Measurements from ENCODE around the gene PRKN. TPM values are rescaled to one million over a fixed set of nuclear protein-coding genes. Genes with fewer than 3 reads are reported as not detected.

PRKN gene
- total and polyA plus RNA-seq, 2 experiments from 2014 or later = 0.10 to 0.84 TPM

DNA sequence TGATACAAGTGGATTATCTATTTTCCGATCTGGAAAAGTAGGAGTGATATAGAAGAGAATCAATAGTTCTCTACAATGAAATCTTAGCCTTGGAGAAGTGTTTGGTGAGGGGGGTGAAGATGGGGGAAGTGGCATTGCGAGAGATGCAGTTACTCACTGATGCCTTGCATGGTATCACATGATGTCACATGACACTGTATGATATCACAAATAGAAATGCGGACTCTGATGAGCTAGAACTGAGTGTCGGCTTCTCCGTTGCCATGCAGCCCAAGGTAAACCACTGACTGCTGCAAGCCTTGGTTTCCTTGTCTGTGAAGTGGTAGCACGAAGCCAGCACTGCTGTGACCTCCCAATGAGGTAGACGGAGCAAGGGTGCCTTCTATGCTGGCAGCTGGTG lies 1050.4 kb downstream of the PRKN start:
- H3K27ac Mint-ChIP-seq = no peak overlapping the region
- DNase-seq (ENCODE audit: low spot score) (no peak), ATAC-seq (no peak)
- Histone ChIP-seq H3K79me2 (replicated peaks; ENCODE audit: insufficient read depth) (no peaks in the 10 kb centered on the region), H3K9me2 (ENCODE audit: insufficient read depth) (no peaks in the 10 kb centered on the region), H3K36me3 (ENCODE audit: insufficient read depth) (no peaks in the 10 kb centered on the region), H2AFZ (no peak overlapping the region), H3K4me3 (no peak overlapping the region), H3F3A (replicated peaks; ENCODE audit: low read depth) (no peaks in the 10 kb centered on the region), H3K27me3 (ENCODE audit: insufficient read depth) (no peaks in the 10 kb centered on the region), H3K27ac (ENCODE audit: low read depth) (no peak overlapping the region), H3K4me1 (ENCODE audit: insufficient read depth) (no peaks in the 10 kb centered on the region), H3K4me2 (no peak overlapping the region), H4K20me1 (replicated peaks; ENCODE audit: insufficient read depth) (no peaks in the 10 kb centered on the region)
- no peaks in the 10 kb centered on the region for H3K36me3 Mint-ChIP-seq (ENCODE audit: low read depth)
- H3K4me3 Mint-ChIP-seq = no peak overlapping the region
- TF ChIP-seq POLR2AphosphoS5 (IDR thresholded peaks at IDR 0.05; ENCODE audit: low read depth) (no peak), CREB1 (CRISPR knock-in tag; IDR thresholded peaks at IDR 0.05; ENCODE audit: low read depth) (no peak), EZH2 (IDR thresholded peaks at IDR 0.05; ENCODE audit: low read depth, unreplicated experiment) (no peak), EZH2phosphoT487 (IDR thresholded peaks at IDR 0.05; ENCODE audit: unreplicated experiment) (no peak), NANOG (IDR thresholded peaks at IDR 0.05; ENCODE audit: borderline replicate concordance) (no peak), STAT1 (IDR thresholded peaks at IDR 0.05; ENCODE audit: unreplicated experiment) (no peak), ZNF114 (CRISPR knock-in tag; IDR thresholded peaks at IDR 0.05) (no peak), JUNB (IDR thresholded peaks at IDR 0.05; ENCODE audit: unreplicated experiment) (no peak), ZNF331 (CRISPR knock-in tag; IDR thresholded peaks at IDR 0.05; ENCODE audit: low read depth) (no peak)
- TF ChIP-seq, protein P1, sequence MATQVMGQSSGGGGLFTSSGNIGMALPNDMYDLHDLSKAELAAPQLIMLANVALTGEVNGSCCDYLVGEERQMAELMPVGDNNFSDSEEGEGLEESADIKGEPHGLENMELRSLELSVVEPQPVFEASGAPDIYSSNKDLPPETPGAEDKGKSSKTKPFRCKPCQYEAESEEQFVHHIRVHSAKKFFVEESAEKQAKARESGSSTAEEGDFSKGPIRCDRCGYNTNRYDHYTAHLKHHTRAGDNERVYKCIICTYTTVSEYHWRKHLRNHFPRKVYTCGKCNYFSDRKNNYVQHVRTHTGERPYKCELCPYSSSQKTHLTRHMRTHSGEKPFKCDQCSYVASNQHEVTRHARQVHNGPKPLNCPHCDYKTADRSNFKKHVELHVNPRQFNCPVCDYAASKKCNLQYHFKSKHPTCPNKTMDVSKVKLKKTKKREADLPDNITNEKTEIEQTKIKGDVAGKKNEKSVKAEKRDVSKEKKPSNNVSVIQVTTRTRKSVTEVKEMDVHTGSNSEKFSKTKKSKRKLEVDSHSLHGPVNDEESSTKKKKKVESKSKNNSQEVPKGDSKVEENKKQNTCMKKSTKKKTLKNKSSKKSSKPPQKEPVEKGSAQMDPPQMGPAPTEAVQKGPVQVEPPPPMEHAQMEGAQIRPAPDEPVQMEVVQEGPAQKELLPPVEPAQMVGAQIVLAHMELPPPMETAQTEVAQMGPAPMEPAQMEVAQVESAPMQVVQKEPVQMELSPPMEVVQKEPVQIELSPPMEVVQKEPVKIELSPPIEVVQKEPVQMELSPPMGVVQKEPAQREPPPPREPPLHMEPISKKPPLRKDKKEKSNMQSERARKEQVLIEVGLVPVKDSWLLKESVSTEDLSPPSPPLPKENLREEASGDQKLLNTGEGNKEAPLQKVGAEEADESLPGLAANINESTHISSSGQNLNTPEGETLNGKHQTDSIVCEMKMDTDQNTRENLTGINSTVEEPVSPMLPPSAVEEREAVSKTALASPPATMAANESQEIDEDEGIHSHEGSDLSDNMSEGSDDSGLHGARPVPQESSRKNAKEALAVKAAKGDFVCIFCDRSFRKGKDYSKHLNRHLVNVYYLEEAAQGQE (IDR thresholded peaks at IDR 0.05; ENCODE audit: unreplicated experiment) = no peak
- TF ChIP-seq, protein P2, sequence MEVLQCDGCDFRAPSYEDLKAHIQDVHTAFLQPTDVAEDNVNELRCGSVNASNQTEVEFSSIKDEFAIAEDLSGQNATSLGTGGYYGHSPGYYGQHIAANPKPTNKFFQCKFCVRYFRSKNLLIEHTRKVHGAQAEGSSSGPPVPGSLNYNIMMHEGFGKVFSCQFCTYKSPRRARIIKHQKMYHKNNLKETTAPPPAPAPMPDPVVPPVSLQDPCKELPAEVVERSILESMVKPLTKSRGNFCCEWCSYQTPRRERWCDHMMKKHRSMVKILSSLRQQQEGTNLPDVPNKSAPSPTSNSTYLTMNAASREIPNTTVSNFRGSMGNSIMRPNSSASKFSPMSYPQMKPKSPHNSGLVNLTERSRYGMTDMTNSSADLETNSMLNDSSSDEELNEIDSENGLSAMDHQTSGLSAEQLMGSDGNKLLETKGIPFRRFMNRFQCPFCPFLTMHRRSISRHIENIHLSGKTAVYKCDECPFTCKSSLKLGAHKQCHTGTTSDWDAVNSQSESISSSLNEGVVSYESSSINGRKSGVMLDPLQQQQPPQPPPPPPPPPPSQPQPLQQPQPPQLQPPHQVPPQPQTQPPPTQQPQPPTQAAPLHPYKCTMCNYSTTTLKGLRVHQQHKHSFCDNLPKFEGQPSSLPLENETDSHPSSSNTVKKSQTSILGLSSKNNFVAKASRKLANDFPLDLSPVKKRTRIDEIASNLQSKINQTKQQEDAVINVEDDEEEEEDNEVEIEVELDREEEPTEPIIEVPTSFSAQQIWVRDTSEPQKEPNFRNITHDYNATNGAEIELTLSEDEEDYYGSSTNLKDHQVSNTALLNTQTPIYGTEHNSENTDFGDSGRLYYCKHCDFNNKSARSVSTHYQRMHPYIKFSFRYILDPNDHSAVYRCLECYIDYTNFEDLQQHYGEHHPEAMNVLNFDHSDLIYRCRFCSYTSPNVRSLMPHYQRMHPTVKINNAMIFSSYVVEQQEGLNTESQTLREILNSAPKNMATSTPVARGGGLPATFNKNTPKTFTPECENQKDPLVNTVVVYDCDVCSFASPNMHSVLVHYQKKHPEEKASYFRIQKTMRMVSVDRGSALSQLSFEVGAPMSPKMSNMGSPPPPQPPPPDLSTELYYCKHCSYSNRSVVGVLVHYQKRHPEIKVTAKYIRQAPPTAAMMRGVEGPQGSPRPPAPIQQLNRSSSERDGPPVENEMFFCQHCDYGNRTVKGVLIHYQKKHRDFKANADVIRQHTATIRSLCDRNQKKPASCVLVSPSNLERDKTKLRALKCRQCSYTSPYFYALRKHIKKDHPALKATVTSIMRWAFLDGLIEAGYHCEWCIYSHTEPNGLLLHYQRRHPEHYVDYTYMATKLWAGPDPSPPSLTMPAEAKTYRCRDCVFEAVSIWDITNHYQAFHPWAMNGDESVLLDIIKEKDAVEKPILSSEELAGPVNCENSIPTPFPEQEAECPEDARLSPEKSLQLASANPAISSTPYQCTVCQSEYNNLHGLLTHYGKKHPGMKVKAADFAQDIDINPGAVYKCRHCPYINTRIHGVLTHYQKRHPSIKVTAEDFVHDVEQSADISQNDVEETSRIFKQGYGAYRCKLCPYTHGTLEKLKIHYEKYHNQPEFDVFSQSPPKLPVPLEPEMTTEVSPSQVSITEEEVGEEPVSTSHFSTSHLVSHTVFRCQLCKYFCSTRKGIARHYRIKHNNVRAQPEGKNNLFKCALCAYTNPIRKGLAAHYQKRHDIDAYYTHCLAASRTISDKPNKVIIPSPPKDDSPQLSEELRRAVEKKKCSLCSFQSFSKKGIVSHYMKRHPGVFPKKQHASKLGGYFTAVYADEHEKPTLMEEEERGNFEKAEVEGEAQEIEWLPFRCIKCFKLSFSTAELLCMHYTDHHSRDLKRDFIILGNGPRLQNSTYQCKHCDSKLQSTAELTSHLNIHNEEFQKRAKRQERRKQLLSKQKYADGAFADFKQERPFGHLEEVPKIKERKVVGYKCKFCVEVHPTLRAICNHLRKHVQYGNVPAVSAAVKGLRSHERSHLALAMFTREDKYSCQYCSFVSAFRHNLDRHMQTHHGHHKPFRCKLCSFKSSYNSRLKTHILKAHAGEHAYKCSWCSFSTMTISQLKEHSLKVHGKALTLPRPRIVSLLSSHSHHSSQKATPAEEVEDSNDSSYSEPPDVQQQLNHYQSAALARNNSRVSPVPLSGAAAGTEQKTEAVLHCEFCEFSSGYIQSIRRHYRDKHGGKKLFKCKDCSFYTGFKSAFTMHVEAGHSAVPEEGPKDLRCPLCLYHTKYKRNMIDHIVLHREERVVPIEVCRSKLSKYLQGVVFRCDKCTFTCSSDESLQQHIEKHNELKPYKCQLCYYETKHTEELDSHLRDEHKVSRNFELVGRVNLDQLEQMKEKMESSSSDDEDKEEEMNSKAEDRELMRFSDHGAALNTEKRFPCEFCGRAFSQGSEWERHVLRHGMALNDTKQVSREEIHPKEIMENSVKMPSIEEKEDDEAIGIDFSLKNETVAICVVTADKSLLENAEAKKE (CRISPR knock-in tag; IDR thresholded peaks at IDR 0.05) = no peak
- TF ChIP-seq, protein P3, sequence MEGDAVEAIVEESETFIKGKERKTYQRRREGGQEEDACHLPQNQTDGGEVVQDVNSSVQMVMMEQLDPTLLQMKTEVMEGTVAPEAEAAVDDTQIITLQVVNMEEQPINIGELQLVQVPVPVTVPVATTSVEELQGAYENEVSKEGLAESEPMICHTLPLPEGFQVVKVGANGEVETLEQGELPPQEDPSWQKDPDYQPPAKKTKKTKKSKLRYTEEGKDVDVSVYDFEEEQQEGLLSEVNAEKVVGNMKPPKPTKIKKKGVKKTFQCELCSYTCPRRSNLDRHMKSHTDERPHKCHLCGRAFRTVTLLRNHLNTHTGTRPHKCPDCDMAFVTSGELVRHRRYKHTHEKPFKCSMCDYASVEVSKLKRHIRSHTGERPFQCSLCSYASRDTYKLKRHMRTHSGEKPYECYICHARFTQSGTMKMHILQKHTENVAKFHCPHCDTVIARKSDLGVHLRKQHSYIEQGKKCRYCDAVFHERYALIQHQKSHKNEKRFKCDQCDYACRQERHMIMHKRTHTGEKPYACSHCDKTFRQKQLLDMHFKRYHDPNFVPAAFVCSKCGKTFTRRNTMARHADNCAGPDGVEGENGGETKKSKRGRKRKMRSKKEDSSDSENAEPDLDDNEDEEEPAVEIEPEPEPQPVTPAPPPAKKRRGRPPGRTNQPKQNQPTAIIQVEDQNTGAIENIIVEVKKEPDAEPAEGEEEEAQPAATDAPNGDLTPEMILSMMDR (conservative IDR thresholded peaks at IDR 0.05; ENCODE audit: low read depth in 2 of 2) = no peak
- TF ChIP-seq, protein P4, sequence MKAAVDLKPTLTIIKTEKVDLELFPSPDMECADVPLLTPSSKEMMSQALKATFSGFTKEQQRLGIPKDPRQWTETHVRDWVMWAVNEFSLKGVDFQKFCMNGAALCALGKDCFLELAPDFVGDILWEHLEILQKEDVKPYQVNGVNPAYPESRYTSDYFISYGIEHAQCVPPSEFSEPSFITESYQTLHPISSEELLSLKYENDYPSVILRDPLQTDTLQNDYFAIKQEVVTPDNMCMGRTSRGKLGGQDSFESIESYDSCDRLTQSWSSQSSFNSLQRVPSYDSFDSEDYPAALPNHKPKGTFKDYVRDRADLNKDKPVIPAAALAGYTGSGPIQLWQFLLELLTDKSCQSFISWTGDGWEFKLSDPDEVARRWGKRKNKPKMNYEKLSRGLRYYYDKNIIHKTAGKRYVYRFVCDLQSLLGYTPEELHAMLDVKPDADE (IDR thresholded peaks at IDR 0.05) = no peak
- H3K9me3 Mint-ChIP-seq = no peaks in the 10 kb centered on the region
- H3K4me1 Mint-ChIP-seq = peaks cover 5% of the 10 kb centered on the region
- H3K27me3 Mint-ChIP-seq (ENCODE audit: insufficient read depth, low read depth, poor library complexity) = peaks cover 1% of the 10 kb centered on the region

All from GM23338 (cell line).